Neural crest cell (in vitro differentiated cells): ENCODE results near the gene AJM1. TPM values are rescaled to one million over a fixed set of nuclear protein-coding genes. Genes with fewer than 3 reads are reported as not detected.
"Not testable (repeated sequence)": the region's sequence is repeated elsewhere in the genome, so short reads cannot be mapped to it uniquely, and the experiment has no call there.

ENCODE experiments used
- DNase-seq: peaks from one replicate; pipeline ENCODE4 v3.0.0; 2021; ENCODE audit warnings: low read depth, mixed read lengths, low spot score
- H3K27ac Mint-ChIP-seq: one replicate; pipeline ENCODE4 v1.8.0; 2021; ENCODE audit warnings: mild to moderate bottlenecking, mixed read lengths; ENCODE audit not compliant: unreplicated experiment
- H3K27me3 Mint-ChIP-seq: 2 replicates; pipeline ENCODE4 v1.8.0; 2021; ENCODE audit warnings: low read depth, mild to moderate bottlenecking, mixed read lengths
- H3K36me3 Mint-ChIP-seq: 2 replicates; pipeline ENCODE4 v1.8.0; 2021; ENCODE audit warnings: low read depth, mild to moderate bottlenecking, mixed read lengths
- H3K4me1 Mint-ChIP-seq: 2 replicates; pipeline ENCODE4 v1.8.0; 2021; ENCODE audit warnings: mixed read lengths
- H3K4me3 Mint-ChIP-seq: one replicate; pipeline ENCODE4 v1.8.0; 2021; ENCODE audit warnings: mild to moderate bottlenecking, mixed read lengths
- H3K9me3 Mint-ChIP-seq: 2 replicates; pipeline ENCODE4 v1.8.0; 2021; ENCODE audit warnings: mixed read lengths
- CTCF ChIP-seq: fragments of 200-600 bp; sonication (generic); conservative IDR thresholded peaks from 2 replicates; pipeline ENCODE4 v1.5.0; 2021; ENCODE audit warnings: antibody characterized with exemption, mild to moderate bottlenecking
- total RNA-seq: library from RNA; stranded (reverse); gene quantifications from 2 replicates; pipeline ENCODE4 v1.2.1, GENCODE V29; 2021

Gene AJM1
- total RNA-seq, 1 donor from 2014 or later: 2.8 TPM

GRCh38 chr9:136839229-136840139 is 2.8 kb upstream of the AJM1 start:
- Mint-ChIP-seq H3K9me3 (no peaks in the 10 kb centered on the region), H3K4me1 (peaks cover 19% of the 10 kb centered on the region), H3K4me3 (peak overlapping the region; percentile 84), H3K27me3 (peaks cover 24% of the 10 kb centered on the region), H3K36me3 (peaks cover 4% of the 10 kb centered on the region), H3K27ac (peak overlapping the region; percentile 96)
- TF ChIP-seq CTCF: no peak
- no peak for DNase-seq

- Mint-ChIP-seq H3K27ac (peak overlapping the region; percentile 96), H3K4me3 (peak overlapping the region; percentile 85), H3K4me1 (peaks cover 19% of the 10 kb centered on the region), H3K36me3 (peaks cover 4% of the 10 kb centered on the region), H3K9me3 (no peaks in the 10 kb centered on the region), H3K27me3 (peaks cover 26% of the 10 kb centered on the region)
- no peak for TF ChIP-seq CTCF
- DNase-seq: no peak
Observed at GRCh38 chr9:136840140-136840876, 2.0 kb upstream of the AJM1 start.

GRCh38 chr9:136840877-136841645 is 1.2 kb upstream of the AJM1 start:
- Mint-ChIP-seq H3K4me3 (peak overlapping the region; percentile 85), H3K27me3 (peaks cover 27% of the 10 kb centered on the region), H3K9me3 (no peaks in the 10 kb centered on the region), H3K27ac (no peak overlapping the region), H3K36me3 (peaks cover 4% of the 10 kb centered on the region), H3K4me1 (peaks cover 19% of the 10 kb centered on the region)
- no peak for TF ChIP-seq CTCF
- no peak for DNase-seq

- Mint-ChIP-seq H3K4me3 (peak overlapping the region; percentile 85), H3K27me3 (peaks cover 33% of the 10 kb centered on the region), H3K4me1 (peaks cover 19% of the 10 kb centered on the region)
- H3K9me3 Mint-ChIP-seq, H3K36me3 Mint-ChIP-seq, H3K27ac Mint-ChIP-seq, DNase-seq: not testable (repeated sequence)
Observed at GRCh38 chr9:136841646-136842379, 465 bp upstream of the AJM1 start.

GRCh38 chr9:136843159-136843800 is 1.0 kb downstream of the AJM1 start:
- not testable (repeated sequence) for H3K27ac Mint-ChIP-seq, H3K36me3 Mint-ChIP-seq, H3K9me3 Mint-ChIP-seq, DNase-seq
- H3K4me1 Mint-ChIP-seq: peaks cover 19% of the 10 kb centered on the region
- peak overlapping the region; percentile 76 for H3K4me3 Mint-ChIP-seq
- H3K27me3 Mint-ChIP-seq: peaks cover 45% of the 10 kb centered on the region
